ENCODE results near the gene LMNTD2. TPM values are rescaled to one million over a fixed set of nuclear protein-coding genes. Genes with fewer than 3 reads are reported as not detected.
"Not testable (repeated sequence)": the region's sequence is repeated elsewhere in the genome, so short reads cannot be mapped to it uniquely, and the experiment has no call there.

LMNTD2 gene
- total and polyA plus RNA-seq, 4 donors: 1.4 to 1.9 (median 1.8) TPM

DNA sequence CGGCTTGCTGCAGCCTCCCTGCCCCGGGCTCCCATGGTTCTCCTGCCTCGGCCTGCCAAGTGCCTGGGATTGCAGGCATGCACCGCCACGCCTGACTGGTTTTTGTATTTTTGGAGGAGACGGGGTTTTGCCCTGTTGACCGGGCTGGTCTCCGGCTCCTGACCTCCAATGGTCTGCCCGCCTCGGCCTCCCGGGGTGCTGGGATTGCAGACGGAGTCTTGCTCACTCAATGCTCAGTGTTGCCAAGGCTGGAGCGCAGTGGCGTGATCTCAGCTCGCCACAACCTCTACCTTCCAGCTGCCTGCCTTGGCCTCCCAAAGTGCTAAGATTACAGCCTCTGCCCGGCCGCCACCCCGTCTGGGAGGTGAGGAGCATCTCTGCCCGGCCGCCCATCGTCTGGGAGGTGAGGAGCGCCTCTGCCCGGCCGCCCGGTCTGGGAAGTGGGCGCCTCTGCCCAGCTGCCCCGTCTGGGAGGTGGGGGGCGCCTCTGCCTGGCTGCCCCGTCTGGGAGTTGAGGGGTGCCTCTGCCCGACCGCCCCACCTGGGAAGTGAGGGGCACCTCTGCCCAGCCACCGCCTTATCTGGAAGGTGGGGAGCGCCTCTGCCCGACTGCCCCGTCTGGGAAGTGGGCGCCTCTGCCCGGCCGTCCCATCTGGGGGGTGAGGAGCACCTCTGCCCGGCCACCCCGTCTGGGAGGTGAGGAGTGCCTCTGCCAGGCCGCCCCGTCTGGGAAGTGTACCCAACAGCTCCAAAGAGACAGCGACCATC lies 43.4 kb downstream of the LMNTD2 start:
- ATAC-seq (ENCODE audit: low FRiP score); H3K36me3 ChIP-seq (ENCODE audit: control insufficient read depth in 1 of 2, insufficient read depth in 2 of 2, low read length in 1 of 2); H3K4me3 ChIP-seq (ENCODE audit: low read length in 2 of 2); H3K4me1 ChIP-seq (ENCODE audit: control insufficient read depth in 1 of 2, insufficient read depth in 2 of 2, low read length in 2 of 2); DNase-seq; H3K9me3 ChIP-seq (ENCODE audit: control insufficient read depth, low read length); intact Hi-C loops (cut with DNase I); H3K27ac ChIP-seq (ENCODE audit: low read depth in 1 of 2, low read length in 2 of 2); H3K27me3 ChIP-seq (ENCODE audit: control insufficient read depth in 1 of 2, insufficient read depth in 2 of 2, low read length in 1 of 2): not testable (repeated sequence)
- 97% methylated on average over 42 to 43 of the region's 43 CpGs for WGBS, 2 donors

DNA sequence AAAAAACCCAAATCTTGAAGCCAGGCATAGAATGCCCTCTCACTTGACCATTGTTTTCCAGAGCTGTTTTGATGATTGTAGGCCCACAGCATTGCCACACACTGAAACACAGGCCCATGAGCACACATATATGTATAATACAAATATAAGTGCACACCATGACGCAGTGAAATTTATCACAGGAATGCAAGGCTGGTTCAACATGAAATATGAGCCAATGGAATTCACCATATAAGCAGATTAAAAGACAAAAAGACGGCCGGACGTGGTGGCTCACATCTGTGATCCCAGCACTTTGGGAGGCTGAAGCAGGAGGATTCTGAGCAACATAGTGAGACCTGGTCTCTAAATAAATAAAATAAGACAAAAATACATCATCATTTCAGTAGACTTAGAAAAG lies 44.1 kb downstream of the LMNTD2 start:
- 87 to 92% methylated on average over 4 of the region's 4 CpGs for WGBS, 2 donors
- Histone ChIP-seq H3K27me3 (ENCODE audit: control insufficient read depth in 1 of 2, insufficient read depth in 2 of 2, low read length in 1 of 2) (no peaks in the 10 kb centered on the region), H3K4me1 (ENCODE audit: control insufficient read depth in 1 of 2, insufficient read depth in 2 of 2, low read length in 2 of 2) (no peaks in the 10 kb centered on the region), H3K36me3 (ENCODE audit: control insufficient read depth in 1 of 2, insufficient read depth in 2 of 2, low read length in 1 of 2) (no peaks in the 10 kb centered on the region), H3K4me3 (ENCODE audit: low read length in 2 of 2) (no peak overlapping the region), H3K9me3 (ENCODE audit: control insufficient read depth, low read length) (no peaks in the 10 kb centered on the region), H3K27ac (ENCODE audit: low read depth in 1 of 2, low read length in 2 of 2) (no peak overlapping the region)
- no peak for ATAC-seq (ENCODE audit: low FRiP score)
- DNase-seq: no peak
- intact Hi-C loops (cut with DNase I): no loop called here

- intact Hi-C loops (cut with DNase I): no loop called here
- Histone ChIP-seq H3K36me3 (ENCODE audit: control insufficient read depth in 1 of 2, insufficient read depth in 2 of 2, low read length in 1 of 2) (no peaks in the 10 kb centered on the region), H3K4me1 (ENCODE audit: control insufficient read depth in 1 of 2, insufficient read depth in 2 of 2, low read length in 2 of 2) (no peaks in the 10 kb centered on the region), H3K4me3 (ENCODE audit: low read length in 2 of 2) (no peak overlapping the region), H3K27me3 (ENCODE audit: control insufficient read depth in 1 of 2, insufficient read depth in 2 of 2, low read length in 1 of 2) (no peaks in the 10 kb centered on the region), H3K9me3 (ENCODE audit: control insufficient read depth, low read length) (no peaks in the 10 kb centered on the region), H3K27ac (ENCODE audit: low read depth in 1 of 2, low read length in 2 of 2) (no peak overlapping the region)
- no peak for DNase-seq
- 94% methylated on average over 6 of the region's 6 CpGs for WGBS, 2 donors
- ATAC-seq (ENCODE audit: low FRiP score): no peak
Observed at GRCh38 chr11:515131-515530, 45.4 kb downstream of the LMNTD2 start.

DNA sequence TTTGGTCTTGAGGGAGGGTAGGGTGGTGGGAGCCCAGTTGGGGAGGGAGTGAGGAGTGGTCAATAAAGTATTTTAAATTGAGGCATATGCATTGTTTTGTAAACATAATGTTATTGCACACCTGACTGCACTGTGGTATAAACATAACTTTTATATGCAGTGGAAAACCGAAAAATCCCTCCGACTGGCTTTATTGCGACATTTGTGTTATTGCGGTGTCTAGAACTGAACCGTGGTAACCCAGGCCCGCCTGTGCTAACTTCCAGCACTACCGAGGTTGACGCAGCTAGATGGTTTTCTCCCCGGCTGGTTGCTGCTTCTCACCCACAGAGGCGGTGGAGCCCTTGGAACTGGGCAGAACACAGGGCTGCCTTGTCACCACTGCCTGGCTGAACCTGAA lies 45.9 kb downstream of the LMNTD2 start:
- Histone ChIP-seq H3K9me3 (ENCODE audit: control insufficient read depth, low read length) (no peaks in the 10 kb centered on the region), H3K27ac (ENCODE audit: low read depth in 1 of 2, low read length in 2 of 2) (no peak overlapping the region), H3K4me1 (ENCODE audit: control insufficient read depth in 1 of 2, insufficient read depth in 2 of 2, low read length in 2 of 2) (no peaks in the 10 kb centered on the region), H3K36me3 (ENCODE audit: control insufficient read depth in 1 of 2, insufficient read depth in 2 of 2, low read length in 1 of 2) (no peaks in the 10 kb centered on the region), H3K27me3 (ENCODE audit: control insufficient read depth in 1 of 2, insufficient read depth in 2 of 2, low read length in 1 of 2) (no peaks in the 10 kb centered on the region), H3K4me3 (ENCODE audit: low read length in 2 of 2) (no peak overlapping the region)
- intact Hi-C loops (cut with DNase I): no loop called here
- ATAC-seq (ENCODE audit: low FRiP score) (no peak), DNase-seq (no peak)
- 96% methylated on average over 10 of the region's 10 CpGs for WGBS, 2 donors

DNA sequence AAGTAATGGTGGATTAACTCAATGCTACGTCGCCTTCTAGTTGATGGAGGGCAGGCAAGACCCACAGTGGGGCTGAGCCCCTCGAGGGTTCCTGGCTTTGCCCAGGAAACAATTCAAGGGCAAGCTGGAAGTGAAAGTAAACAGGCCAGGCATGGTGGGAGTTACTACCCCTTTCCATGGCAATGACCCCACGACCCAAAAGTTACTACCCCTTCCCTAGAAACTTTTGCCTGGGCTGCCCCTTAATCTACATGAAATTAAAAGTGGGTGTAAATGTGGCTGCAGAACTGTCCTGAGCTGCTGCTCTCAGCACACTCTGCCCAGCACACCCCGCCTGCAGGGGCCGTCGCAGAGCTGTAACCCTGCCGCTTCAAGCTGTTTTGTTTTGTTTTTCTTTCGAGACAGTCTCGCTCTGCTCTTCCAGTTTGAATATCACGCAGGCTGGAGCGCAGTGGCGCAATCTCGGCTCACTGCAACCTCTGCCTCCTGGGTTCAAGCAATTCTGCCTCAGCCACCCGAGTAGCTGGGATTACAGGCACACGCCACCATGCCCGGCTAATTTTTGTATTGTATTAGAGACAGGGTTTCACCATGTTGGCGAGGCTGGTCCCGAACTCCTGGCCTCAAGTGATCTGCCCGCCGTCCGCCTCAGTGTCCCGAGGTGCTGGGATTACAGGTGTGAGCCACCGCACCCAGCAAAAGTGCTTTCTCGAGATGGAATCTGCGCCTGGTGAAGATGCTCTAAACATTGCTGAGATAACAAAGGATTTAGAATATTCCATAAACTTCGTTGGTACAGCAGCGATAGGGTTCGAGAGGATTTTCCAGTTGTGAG lies 47.6 kb downstream of the LMNTD2 start:
- Histone ChIP-seq H3K4me3 (ENCODE audit: low read length in 2 of 2) (no peak overlapping the region), H3K4me1 (ENCODE audit: control insufficient read depth in 1 of 2, insufficient read depth in 2 of 2, low read length in 2 of 2) (no peaks in the 10 kb centered on the region), H3K9me3 (ENCODE audit: control insufficient read depth, low read length) (no peaks in the 10 kb centered on the region), H3K27me3 (ENCODE audit: control insufficient read depth in 1 of 2, insufficient read depth in 2 of 2, low read length in 1 of 2) (no peaks in the 10 kb centered on the region), H3K36me3 (ENCODE audit: control insufficient read depth in 1 of 2, insufficient read depth in 2 of 2, low read length in 1 of 2) (no peaks in the 10 kb centered on the region), H3K27ac (ENCODE audit: low read depth in 1 of 2, low read length in 2 of 2) (no peak overlapping the region)
- DNase-seq: no peak
- WGBS, 2 donors: 94 to 95% methylated on average over 29 of the region's 29 CpGs
- intact Hi-C loops (cut with DNase I): no loop called here
- ATAC-seq (ENCODE audit: low FRiP score): no peak

DNA sequence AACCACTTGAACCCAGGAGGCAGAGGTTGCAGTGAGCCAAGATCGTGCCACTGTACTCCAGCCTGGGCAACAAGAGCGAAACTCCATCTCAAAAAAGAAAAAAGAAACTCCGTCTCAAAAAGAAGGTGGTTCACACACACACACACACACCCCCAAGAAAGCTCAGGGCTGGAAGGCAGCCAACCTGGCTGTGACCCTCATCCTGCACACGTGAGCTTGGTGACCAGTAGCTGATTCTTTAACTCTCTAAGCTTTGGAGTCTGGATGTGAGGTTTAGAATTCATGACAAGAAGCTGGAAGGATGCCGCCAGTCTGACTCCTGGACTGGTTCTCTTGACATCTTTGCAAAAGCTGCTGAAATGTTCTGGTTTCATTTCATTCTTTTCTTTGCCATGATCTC lies 51.6 kb downstream of the LMNTD2 start:
- no peaks in the 10 kb centered on the region for H3K4me1 ChIP-seq (ENCODE audit: control insufficient read depth in 1 of 2, insufficient read depth in 2 of 2, low read length in 2 of 2)
- no peaks in the 10 kb centered on the region for H3K9me3 ChIP-seq (ENCODE audit: control insufficient read depth, low read length)
- H3K4me3 ChIP-seq (ENCODE audit: low read length in 2 of 2): no peak overlapping the region
- intact Hi-C loops (cut with DNase I): loop anchor here (5.0 to 10.0 kb wide), 2 partner anchors 54 to 302 kb away; partner anchors contain the start of genes BET1L (in 1 of the 2), PTDSS2 (in 1 of the 2) and RIC8A (in 1 of the 2)
- no peak for DNase-seq
- no peak for ATAC-seq (ENCODE audit: low FRiP score)
- no peaks in the 10 kb centered on the region for H3K36me3 ChIP-seq (ENCODE audit: control insufficient read depth in 1 of 2, insufficient read depth in 2 of 2, low read length in 1 of 2)
- no peaks in the 10 kb centered on the region for H3K27me3 ChIP-seq (ENCODE audit: control insufficient read depth in 1 of 2, insufficient read depth in 2 of 2, low read length in 1 of 2)
- H3K27ac ChIP-seq (ENCODE audit: low read depth in 1 of 2, low read length in 2 of 2): no peak overlapping the region
- 74 to 79% methylated on average over 5 of the region's 5 CpGs for WGBS, 2 donors

- ATAC-seq (ENCODE audit: low FRiP score) (no peak), DNase-seq (no peak)
- Histone ChIP-seq H3K27ac (ENCODE audit: low read depth in 1 of 2, low read length in 2 of 2) (peak overlapping the region in 1 of 2 donors; percentile 47), H3K27me3 (ENCODE audit: control insufficient read depth in 1 of 2, insufficient read depth in 2 of 2, low read length in 1 of 2) (no peaks in the 10 kb centered on the region), H3K36me3 (ENCODE audit: control insufficient read depth in 1 of 2, insufficient read depth in 2 of 2, low read length in 1 of 2) (no peaks in the 10 kb centered on the region), H3K9me3 (ENCODE audit: control insufficient read depth, low read length) (no peaks in the 10 kb centered on the region), H3K4me1 (ENCODE audit: control insufficient read depth in 1 of 2, insufficient read depth in 2 of 2, low read length in 2 of 2) (no peaks in the 10 kb centered on the region), H3K4me3 (ENCODE audit: low read length in 2 of 2) (peak overlapping the region; percentile 45 to 74)
- intact Hi-C loops (cut with DNase I): loop anchor here (5.0 to 10.0 kb wide), 2 partner anchors 53 to 301 kb away; partner anchors contain the start of genes BET1L (in 1 of the 2), PTDSS2 (in 1 of the 2) and RIC8A (in 1 of the 2)
- 33 to 38% methylated on average over 37 to 45 of the region's 45 CpGs for WGBS, 2 donors
Observed at GRCh38 chr11:507727-508515, 52.6 kb downstream of the LMNTD2 start.

GRCh38 chr11:506995-507726 lies 53.4 kb downstream of the LMNTD2 start, which contains the start of gene RNH1:
RNH1 (minus strand) TSS chr11:507242; CDS start chr11:502162, 5,080 bp downstream.
- WGBS, 2 donors: 0 to 1% methylated on average over 40 to 93 of the region's 93 CpGs

More at GRCh38 chr11:506995-507726, 53.4 kb downstream of the LMNTD2 start, which contains the start of gene RNH1:
- Histone ChIP-seq H3K27me3 (ENCODE audit: control insufficient read depth in 1 of 2, insufficient read depth in 2 of 2, low read length in 1 of 2) (no peaks in the 10 kb centered on the region), H3K4me3 (ENCODE audit: low read length in 2 of 2) (peak within 1 kb of the TSS; percentile 45 to 90), H3K4me1 (ENCODE audit: control insufficient read depth in 1 of 2, insufficient read depth in 2 of 2, low read length in 2 of 2) (no peaks in the 10 kb centered on the region), H3K27ac (ENCODE audit: low read depth in 1 of 2, low read length in 2 of 2) (peak within 1 kb of the TSS; percentile 63 to 100), H3K9me3 (ENCODE audit: control insufficient read depth, low read length) (no peaks in the 10 kb centered on the region), H3K36me3 (ENCODE audit: control insufficient read depth in 1 of 2, insufficient read depth in 2 of 2, low read length in 1 of 2) (no peaks in the 10 kb centered on the region)
- ATAC-seq (ENCODE audit: low FRiP score): peak; percentile 94
- intact Hi-C loops (cut with DNase I): loop anchor here (1.0 to 10.0 kb wide), 3 partner anchors 52 to 300 kb away; partner anchors contain the start of genes BET1L (in 1 of the 2), PTDSS2 (in 1 of the 2) and RIC8A (in 1 of the 2)
- DNase-seq: peak; percentile 99 to 100

Measured in aorta (tissue), 5 donors.